M059J (cell line): Measurements from ENCODE around the gene HMGB3. TPM values are rescaled to one million over a fixed set of nuclear protein-coding genes. Genes with fewer than 3 reads are reported as not detected.

Experiments
- total RNA-seq: library from RNA; depleted of rRNA; stranded (reverse); fragments of >200 nt; shearing (Covaris generic); gene quantifications from 2 replicates; pipeline ENCODE4 v1.2.3, GENCODE V29; 2014; rRNA removed

The HMGB3 gene
- total RNA-seq, 1 experiment from 2014 or later: 133 TPM

Other genes starting within 250 kb of the HMGB3 start
- gene CD99L2, start 84.7 kb upstream of the HMGB3 start, total RNA-seq: 73.6 and 91.4 TPM in 2 replicates
- gene GPR50, start 193.2 kb downstream of the HMGB3 start, total RNA-seq: not detected in 2 replicates